ENCODE measurements around the gene ZMIZ1.
A peak's percentile ranks its signal among the peaks of the same experiment; 100 is the strongest.

ZMIZ1 gene

GRCh38 chr10:79066411-79067240 lies 2.1 kb upstream of the ZMIZ1 start:
- peak; percentile 34 for DNase-seq

DNA sequence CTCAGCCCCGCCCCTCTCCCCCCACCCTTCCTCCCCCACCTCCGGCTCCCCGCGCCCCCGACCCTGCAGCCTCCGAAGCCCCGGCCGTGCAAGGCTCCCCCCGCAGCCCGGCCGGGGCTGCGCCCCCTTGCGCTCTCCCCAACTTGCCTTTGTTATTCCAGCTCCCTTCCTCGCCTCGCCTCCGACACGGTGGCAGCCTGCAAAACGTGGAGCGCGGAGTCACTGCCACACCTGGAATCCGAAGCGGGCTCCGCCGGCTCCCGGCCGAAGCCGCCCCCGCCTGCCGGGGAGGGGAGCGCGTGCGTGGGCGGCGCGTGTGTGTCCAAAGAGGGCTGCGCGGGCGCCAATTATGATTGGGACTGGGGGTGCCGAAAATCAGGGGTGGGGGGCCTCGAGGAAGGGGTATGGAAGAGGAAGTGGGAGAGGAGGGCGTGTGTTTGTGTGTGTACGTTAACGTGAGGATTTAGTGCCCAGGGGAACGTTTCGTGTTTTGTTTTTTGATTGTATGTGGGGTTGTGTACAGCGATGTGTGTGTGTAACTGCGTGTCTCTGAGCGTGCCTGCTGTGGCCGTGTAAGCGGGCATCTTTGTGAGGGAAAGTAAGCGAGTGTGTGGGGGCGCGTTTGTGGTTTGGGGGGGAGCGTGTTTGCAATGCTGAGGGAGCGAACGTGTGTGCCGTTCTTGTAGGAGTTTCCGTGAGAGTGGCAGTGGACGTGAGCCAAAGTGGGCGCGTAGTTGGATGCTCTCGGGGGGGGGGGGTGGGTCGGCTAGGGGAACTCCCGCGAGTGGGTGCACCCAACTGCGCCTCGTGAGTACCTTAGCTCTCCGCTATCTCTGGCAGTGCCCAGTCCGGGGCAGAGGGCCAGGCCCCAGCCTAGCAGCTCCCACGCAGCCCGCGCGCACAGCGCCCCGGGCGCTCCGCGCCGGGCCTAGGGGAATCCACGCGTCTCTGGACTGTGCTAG lies 1.2 kb upstream of the ZMIZ1 start:
- peak; percentile 89 for DNase-seq

GRCh38 chr10:79068203-79068561 lies 584 bp upstream of the ZMIZ1 start:
- DNase-seq = no peak

DNA sequence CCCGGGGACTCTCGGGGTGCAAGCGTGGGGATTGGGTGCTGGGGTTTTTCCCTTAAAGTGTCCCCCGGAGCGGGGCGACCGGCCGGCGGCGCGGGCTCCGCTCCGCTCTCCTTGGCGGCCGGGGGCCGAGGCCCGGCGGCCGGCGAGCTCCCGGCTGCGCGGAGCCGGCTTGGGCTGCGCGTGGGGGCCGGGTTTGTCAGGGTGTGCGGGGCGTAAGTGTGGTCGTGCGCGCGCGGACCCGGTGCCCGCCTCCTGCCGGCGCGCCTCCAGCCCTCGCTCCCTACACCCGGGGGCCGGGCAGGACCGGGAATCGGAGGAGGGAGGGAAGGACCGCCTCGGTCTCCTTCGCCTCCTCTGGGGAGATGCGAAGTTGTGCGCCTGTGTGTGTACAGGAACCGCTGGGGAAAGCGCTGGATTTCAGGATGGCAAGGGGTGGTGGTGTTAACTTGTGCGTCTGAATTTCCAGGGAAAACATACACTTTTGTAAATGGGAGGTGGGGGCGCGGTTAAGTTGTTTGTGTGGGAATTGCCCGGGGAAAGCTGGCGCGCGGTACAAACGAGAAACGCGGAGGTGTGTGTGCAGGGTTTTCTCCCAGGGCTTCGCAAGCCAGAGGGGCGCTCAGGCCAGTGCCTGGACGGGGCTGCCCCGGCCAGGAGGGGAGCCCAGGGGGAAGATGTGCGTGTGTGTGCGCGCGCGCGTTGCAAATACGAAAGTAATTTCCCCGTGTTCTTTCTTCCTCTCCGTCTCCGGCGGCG lies 737 bp downstream of the ZMIZ1 start:
- peak; percentile 48 for DNase-seq

DNA sequence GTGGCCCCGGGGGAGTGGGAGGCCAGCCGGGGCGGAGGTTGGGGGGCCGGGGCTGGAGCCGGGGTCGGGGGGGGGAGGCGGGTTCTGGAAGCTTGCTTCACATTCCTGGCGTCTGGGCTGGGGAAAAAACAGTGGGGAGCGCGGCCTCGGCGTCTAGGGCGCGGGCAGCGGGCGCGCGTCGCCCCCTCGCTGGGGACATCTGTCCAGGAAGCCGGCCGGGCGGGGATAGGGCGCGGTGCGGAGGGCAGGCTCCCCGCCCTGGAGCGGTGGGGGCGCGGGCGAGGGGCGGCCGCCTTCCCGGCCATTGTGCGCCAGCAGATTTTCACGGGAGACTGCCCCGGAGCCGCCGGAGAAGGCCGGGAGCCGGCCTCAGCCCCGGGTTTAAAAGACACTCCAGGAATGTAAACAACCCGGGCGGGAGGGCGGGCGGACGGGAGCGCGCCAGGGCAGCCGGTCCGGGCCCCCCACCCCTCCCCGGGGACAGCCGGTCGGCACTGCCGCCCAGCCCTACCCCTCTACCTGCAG lies 1.4 kb downstream of the ZMIZ1 start:
- no peak for DNase-seq

GRCh38 chr10:79070606-79071395 lies 2.0 kb downstream of the ZMIZ1 start:
- no peak for DNase-seq

GRCh38 chr10:79071396-79071923 lies 2.7 kb downstream of the ZMIZ1 start:
- DNase-seq = no peak

DNA sequence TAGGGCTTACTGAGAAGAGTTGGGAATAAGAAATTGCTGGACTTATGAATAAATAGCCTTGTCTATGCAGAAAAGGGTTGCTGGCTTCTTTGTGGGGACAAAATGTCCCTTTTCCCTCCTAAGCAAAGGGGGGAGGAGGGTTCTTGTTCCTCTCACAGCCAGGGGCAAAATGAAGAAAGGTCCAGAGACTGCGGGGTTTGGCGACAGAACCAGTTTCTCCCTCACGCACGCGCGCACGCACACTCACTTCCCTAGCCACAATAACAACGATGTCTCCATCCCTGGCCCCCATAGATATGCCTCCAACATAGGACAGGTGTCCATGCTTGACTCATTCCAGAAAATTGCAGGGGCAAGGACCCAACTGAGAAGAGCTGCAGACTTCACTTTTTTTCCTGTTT lies 3.3 kb downstream of the ZMIZ1 start:
- DNase-seq = no peak

DNA sequence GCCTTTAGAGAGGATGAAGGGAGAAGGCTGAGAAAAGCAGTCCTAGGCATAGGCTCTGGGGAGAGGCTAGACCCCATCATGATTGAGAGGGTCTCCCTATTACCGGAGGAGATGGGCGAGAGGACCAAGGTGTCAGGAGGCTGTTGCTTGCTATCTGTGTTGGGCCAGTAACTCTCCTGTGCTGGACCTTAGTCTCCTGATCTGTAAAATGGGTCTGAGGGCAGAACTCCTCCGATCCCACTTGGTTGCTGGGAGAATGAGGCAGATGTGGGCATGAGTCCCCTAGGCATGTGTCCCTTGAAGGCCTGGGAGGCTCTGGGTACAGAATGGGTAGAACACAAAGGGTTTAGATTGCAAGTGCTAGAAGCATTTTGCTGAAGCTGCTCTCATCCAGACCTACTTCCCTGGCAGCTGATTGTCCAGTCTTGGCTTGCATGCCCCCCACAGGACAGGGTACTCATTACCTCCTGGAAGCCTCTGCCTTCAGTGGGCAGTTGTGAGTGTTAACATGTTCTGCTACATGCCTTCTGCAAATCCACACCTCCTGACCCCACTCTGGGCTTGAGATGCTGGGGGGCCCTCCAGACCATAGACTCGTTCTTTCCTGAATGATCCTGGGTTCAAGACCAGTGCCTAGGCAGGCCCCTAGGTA lies 4.4 kb downstream of the ZMIZ1 start:
- no peak for DNase-seq

GRCh38 chr10:79073784-79074432 lies 5.1 kb downstream of the ZMIZ1 start:
- no peak for DNase-seq

- DNase-seq = no peak
Measured at GRCh38 chr10:79074732-79075131, 6.0 kb downstream of the ZMIZ1 start.

GRCh38 chr10:79075418-79075817 lies 6.7 kb downstream of the ZMIZ1 start:
- DNase-seq = no peak

DNA sequence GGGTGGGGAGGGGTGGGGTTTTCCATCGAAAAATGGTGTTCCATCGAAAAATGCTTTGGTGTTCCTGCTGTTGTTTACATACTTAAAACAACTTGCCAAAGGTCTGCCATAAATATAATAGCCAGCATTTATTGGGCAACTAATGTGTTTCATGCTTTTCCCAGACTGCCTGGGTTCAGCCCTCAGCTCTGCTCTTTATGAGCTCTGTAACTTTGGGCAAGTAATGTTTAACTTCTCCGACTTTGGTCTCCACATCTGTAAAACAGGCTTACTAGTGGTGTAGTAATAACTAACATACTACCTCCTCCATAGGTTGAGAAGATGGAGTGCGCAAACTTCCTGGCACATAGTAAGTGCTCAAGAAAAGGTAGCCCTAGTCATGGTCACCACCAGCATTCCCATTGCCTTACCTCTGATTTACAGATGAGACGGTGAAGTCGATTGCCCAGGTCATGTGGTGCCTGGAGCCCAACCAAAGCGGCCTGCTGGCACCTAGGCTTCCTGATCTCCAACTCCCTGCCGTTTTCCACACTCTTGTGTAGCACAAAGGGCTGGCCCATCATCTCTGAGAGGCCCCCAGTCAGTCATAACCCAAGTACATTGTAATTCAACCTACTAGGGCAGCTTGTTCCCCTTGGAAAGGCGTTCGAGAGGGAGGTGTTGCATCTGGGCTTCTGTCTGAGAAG lies 8.9 kb downstream of the ZMIZ1 start:
- no peak for DNase-seq

- no peak for DNase-seq
Measured at GRCh38 chr10:79078367-79079053, 9.7 kb downstream of the ZMIZ1 start.

GRCh38 chr10:79079054-79079397 lies 10.3 kb downstream of the ZMIZ1 start:
- DNase-seq = no peak

DNA sequence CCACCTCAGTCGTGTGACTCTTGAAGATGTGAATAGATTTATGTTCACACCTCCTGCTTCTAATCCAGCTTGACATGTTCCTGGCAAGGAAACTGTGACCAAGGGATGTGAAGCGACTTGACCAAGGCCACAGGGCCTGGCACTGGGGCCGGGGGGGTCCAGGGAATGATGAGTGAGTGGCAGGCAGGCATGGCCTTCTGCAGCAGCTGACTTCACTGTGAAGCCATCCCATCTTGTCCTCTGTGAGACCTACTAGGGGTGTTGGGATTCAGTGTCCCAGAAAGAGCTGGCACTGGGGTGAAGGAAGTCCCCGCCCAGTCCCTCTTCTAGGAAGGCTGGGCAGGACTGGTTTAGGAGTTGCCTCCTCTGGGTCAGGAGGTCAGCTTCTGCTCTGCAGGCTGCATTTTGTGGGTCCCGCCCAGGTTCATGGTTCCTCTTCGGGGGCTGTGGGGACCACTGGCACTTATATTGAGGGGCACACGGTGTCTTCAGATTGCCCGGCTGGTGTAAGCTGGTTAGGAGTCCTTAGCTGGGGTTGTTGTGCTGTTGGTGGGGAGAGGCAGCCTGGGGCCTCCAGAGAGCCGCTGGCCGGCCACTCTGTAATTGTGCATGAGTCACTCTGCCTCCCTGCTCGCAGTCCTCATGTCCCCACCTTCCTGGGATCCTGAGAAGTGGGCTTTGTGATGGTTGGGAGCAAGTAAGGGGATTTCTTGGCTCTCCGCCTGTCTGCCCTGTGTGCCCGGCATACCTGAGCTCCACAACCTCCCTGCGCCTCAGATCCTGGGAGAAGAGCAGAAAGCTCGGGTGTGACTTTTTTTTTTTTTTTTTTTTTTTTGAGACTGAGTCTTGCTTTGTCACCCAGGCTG lies 11.0 kb downstream of the ZMIZ1 start:
- DNase-seq = no peak

GRCh38 chr10:79081353-79082034 lies 12.7 kb downstream of the ZMIZ1 start:
- DNase-seq = no peak

- DNase-seq = no peak
Measured at GRCh38 chr10:79082035-79082373, 13.2 kb downstream of the ZMIZ1 start.

All from CD4-positive, alpha-beta T cell treated with Interleukin-21 for 1 hour (primary cell).